ENCODE measurements around the gene GLCCI1.

The GLCCI1 gene

GRCh38 chr7:7968544-7969305 is at the start of gene GLCCI1:
TSS of gene GLCCI1 (plus strand) at chr7:7968796. CDS start at chr7:7969351, 555 bp downstream.
- DNase-seq (ENCODE audit: low spot score): peak; percentile 98

GRCh38 chr7:7919449-7919945 is 49.1 kb upstream of the GLCCI1 start:
- DNase-seq (ENCODE audit: low spot score): no peak

GRCh38 chr7:7920056-7920455 is 48.5 kb upstream of the GLCCI1 start:
- no peak for DNase-seq (ENCODE audit: low spot score)

GRCh38 chr7:7920481-7920880 is 48.1 kb upstream of the GLCCI1 start:
- no peak for DNase-seq (ENCODE audit: low spot score)

GRCh38 chr7:7921830-7922229 is 46.8 kb upstream of the GLCCI1 start:
- DNase-seq (ENCODE audit: low spot score): no peak

GRCh38 chr7:7922684-7923385 is 45.8 kb upstream of the GLCCI1 start:
- no peak for DNase-seq (ENCODE audit: low spot score)

GRCh38 chr7:7923818-7924217 is 44.8 kb upstream of the GLCCI1 start:
- no peak for DNase-seq (ENCODE audit: low spot score)

GRCh38 chr7:7924303-7924702 is 44.3 kb upstream of the GLCCI1 start:
- no peak for DNase-seq (ENCODE audit: low spot score)

- no peak for DNase-seq (ENCODE audit: low spot score)
Measured at GRCh38 chr7:7931626-7932025, 37.0 kb upstream of the GLCCI1 start.

GRCh38 chr7:7932553-7932952 is 36.0 kb upstream of the GLCCI1 start:
- DNase-seq (ENCODE audit: low spot score): no peak

- DNase-seq (ENCODE audit: low spot score): no peak
Measured at GRCh38 chr7:7933915-7934526, 34.6 kb upstream of the GLCCI1 start.

GRCh38 chr7:7934945-7935344 is 33.7 kb upstream of the GLCCI1 start:
- DNase-seq (ENCODE audit: low spot score): no peak

- no peak for DNase-seq (ENCODE audit: low spot score)
Measured at GRCh38 chr7:7938471-7938870, 30.1 kb upstream of the GLCCI1 start.

- DNase-seq (ENCODE audit: low spot score): no peak
Measured at GRCh38 chr7:7943951-7944350, 24.6 kb upstream of the GLCCI1 start.

- no peak for DNase-seq (ENCODE audit: low spot score)
Measured at GRCh38 chr7:7944619-7945282, 23.8 kb upstream of the GLCCI1 start.

GRCh38 chr7:7946486-7946885 is 22.1 kb upstream of the GLCCI1 start:
- DNase-seq (ENCODE audit: low spot score): no peak

- DNase-seq (ENCODE audit: low spot score): no peak
Measured at GRCh38 chr7:7948232-7948631, 20.4 kb upstream of the GLCCI1 start.

GRCh38 chr7:7953806-7954205 is 14.8 kb upstream of the GLCCI1 start:
- DNase-seq (ENCODE audit: low spot score): no peak

GRCh38 chr7:7956531-7957128 is 12.0 kb upstream of the GLCCI1 start:
- peak; percentile 21 for DNase-seq (ENCODE audit: low spot score)

GRCh38 chr7:7957513-7957912 is 11.1 kb upstream of the GLCCI1 start:
- no peak for DNase-seq (ENCODE audit: low spot score)

GRCh38 chr7:7959979-7960670 is 8.5 kb upstream of the GLCCI1 start:
- DNase-seq (ENCODE audit: low spot score): no peak

All from hepatic stellate cell (primary cell).